ENCODE results near the gene CROCC2.

The CROCC2 gene

DNA sequence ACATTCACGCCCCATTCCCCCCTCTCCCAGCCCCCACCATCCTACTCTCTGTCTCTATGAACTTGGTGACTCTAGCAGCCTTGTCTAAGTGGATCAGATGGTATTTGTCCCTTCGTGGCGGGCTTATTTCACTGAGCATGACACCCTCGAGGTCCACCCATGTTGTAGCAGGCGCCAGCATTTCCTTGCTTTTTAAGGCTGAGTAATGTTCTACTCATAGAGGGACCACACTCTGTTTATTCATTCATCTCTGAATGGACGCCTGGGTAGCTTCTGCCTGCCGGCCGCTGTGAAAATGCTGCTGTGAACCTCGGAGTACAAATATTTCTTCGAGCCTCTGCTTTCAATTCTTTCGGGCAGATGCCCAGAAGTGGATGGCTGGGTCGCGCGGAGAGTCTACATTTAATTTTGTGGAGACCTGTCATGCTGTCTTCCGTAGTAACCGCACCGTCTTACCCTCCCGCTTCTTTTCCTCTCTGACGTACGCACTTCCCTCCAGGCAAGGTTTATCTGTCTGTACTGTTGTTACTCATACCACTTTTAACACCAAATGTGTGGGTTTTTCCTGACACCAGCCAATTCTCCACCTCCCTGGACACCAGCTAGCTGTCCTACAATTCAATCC lies 5.6 kb downstream of the CROCC2 start:
- no peak for DNase-seq

DNA sequence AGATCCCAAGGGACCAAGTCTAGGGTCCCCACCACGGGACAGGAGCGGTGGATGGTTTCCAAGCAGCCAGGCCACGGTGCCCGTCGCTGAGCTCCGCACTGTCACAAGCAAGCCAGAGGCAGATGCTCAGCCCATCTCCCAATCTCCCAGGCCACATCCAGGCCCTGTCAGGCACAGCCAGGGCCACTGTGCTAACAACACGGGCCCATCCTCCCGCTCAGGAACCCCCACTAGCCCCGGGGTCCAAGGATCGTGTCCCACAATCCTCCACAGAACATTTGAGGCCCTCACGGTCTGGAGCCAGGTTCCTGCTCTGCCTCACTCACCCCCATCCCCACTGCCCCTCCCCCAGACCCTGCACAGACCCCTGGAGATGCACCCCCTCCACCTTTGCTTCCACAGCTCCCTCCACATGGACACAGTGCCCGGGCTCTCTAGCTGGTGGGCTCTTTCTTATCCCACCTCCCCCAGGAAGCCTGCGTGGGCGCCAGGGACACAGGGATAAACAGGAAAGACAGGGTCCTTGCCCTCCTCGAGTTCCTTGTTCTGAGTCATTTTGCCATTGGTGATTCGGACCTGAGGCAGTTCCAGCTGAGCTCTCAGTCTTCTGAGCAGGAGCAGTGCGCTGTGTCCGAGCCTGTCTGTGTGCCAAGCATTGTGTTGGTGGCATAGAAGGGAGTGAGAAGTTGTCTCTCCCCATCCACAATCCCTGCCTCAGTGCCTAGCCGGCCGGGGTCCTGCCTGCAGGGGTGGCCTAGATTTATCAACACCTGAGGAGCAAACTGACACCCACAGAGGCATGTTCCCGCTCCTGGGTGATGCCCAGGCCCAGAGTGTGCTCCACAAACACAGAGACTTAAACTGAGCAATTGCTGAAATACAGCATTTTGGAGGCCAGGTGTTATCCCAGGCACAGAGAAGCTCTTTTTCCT lies 7.0 kb downstream of the CROCC2 start:
- no peak for DNase-seq

- no peak for DNase-seq
Observed at GRCh38 chr2:240913810-240914644, 7.9 kb downstream of the CROCC2 start.

- DNase-seq, result no peak
Observed at GRCh38 chr2:240914645-240915525, 8.7 kb downstream of the CROCC2 start.

DNA sequence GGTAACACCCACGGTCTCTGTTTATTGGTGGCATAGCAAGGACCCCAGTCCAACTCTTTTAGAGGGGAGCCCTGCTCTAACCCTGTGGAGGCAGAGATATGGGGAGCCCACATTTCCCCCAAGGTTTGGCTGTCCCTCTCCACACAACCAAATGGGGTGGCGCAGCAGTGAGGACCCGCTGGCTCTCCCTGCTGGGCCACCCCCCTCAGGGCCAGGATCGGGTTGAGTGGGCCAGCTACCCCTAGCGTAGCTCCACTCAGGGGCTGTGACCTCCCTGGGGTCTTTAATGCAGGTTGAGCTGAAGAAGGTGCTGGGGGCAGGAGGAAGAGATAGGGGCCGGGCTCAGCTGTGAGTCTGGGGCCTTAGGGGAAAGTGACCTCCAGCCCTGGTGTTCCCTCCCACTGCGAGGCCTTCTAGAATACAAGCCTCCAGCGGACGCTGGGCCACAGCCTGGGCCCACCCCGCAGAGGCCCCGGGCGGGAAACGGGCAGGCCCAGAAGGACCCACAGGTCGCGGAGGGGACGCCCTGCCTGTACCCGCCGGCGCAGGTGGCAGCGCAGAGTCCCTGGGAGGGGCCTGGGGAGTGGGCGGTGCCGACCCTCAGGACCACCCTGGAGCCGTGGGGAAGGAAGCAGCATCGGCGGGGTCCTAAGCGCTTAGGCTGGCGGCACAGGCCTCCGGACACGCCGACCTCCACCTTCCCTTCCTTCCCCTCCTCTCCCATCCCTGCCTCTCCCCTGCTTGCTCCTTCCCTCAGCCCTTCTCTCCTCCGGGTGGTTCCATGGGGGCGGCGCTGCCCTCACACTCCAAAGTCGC lies 9.6 kb downstream of the CROCC2 start:
- DNase-seq, result no peak

- no peak for DNase-seq
Observed at GRCh38 chr2:240916571-240917008, 10.5 kb downstream of the CROCC2 start.

DNA sequence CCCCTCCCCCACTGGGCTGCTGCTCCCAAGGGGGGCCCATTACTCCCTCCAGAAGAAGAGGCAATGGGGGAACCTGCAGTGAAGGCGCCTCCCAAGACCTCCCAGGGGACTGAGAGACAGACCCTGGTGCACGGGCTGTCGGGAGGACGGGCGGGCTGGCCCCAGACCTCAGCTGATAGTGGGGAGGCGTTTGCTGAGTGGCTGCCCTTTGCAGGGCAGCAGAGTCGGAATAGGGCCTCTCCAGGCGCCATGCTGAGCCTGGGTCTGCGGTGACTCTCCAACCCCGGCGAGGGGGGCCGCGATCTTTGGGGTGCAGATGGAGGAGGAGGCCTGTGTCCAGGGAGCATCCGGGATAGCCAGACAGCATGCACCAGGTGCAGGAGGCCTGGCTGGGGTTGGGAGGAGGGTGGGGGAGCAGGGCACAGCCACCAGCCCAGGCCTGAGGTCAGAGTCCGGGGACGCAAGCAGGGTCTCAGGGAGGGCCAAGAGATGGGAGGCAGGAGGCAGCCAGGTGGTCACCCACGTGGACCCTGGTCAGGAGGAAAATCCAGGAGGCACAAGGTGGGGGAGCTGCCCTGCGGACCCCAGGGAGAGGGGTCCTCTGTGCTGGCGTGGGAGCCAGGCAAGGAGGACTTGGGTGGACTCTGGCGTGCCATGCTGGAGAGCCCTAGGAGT lies 11.0 kb downstream of the CROCC2 start:
- no peak for DNase-seq

DNA sequence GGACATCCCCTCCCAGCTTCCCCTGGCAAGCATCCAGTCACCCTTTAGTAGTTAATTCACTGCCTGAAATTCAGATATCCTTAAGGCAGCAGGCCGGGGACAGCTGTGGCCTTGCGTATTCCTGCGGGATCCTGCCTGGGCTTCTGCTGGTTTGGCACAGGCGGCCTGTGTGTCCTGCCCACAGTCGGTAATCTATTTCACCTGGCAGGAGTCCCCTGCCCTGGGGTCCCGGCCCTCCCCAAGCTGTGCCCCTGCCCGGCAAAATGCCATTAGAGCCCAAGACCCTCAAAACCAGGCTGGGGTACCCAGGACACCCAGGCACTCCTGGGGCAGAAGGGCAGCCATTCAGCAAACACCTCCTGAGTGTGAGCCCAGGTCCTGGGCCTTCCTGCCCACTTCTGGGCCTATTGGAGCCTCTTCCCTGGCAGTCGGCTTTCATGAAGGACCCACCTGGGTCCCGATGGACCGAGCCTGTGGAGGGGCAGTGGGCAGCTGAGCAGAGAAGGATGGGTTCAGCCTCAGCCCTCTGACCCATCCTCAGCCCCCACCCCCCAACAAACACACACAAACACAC lies 11.6 kb downstream of the CROCC2 start:
- no peak for DNase-seq

- no peak for DNase-seq
Observed at GRCh38 chr2:240918258-240919091, 12.3 kb downstream of the CROCC2 start.

DNA sequence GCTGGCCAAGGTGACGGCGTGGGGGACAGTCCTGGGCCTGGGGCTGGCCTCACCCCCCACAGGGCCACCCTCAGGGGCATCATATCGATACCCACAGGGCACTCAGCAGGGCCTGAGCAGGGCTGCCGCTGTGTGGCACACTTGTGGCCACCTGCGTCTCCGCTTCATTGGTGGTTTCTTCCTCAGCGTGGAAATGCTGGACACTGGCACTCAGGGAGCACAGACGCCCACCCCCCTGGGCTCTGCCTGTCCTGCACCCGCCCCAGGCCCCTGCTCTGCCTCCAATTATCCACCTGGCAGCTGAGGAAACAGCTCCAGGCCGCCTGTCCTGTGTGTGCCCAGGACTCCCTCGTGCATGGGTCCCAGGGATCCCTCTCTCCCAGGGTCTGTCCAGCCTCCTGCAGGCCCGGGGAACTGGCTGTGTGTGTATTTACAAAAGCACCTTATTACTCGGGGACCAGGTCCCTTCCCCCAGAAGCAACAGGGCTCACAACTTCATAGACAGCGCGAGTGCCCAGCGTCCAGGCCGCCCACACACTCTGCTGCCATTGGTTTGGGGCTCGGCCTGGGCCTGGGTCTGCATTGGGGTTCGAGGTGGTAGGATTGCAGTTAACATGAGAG lies 13.1 kb downstream of the CROCC2 start:
- DNase-seq, result no peak

DNA sequence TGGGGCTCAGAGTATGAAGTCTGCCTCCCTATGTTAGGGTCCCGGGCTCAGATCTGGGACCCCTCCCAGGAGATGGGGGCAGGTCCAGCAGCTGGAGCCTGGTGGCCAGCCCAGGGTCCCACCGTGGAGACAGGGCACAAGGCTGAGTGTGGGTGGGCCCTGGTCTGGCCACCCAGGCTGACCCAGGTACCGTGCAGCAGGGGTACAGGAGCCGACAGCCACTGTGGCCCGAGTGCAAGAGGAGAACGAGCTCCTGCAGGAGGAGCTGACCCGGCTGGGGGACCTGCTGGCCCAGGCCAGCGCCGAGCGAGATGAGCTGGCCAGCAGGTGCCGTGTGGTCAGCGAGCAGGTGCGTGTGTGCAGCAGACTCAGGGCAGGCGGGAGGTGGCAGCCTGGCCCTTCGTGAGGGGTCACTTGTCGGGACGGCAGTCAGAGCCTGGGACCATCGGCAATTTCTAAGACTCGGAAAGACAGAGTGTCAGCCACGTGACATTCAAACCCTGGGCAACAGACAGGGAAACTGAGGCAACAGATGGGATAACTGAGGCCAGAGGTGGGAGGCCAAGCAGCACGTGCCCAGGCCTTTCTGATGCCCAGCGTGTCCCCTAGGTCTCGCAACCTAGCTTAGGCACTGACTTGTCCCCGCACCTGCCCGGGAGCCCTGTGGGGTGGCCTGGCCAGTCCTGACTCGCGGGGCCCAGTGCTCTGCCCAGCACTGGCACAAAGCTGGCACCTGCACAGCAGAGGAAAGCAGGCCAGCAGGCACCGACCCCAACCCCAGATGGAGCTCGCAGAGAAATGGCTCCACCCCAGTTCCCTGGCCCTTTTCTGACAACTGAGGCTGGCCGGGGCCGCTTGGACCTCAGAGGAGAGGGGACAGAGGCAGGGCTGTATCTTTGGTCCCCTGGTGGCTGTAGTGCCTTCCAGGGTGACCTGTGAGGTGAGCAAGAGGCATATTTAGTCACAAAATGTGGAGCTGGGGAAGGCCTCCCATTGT lies 13.9 kb downstream of the CROCC2 start:
- DNase-seq, result no peak

- DNase-seq, result no peak
Observed at GRCh38 chr2:240920783-240921231, 14.7 kb downstream of the CROCC2 start.

DNA sequence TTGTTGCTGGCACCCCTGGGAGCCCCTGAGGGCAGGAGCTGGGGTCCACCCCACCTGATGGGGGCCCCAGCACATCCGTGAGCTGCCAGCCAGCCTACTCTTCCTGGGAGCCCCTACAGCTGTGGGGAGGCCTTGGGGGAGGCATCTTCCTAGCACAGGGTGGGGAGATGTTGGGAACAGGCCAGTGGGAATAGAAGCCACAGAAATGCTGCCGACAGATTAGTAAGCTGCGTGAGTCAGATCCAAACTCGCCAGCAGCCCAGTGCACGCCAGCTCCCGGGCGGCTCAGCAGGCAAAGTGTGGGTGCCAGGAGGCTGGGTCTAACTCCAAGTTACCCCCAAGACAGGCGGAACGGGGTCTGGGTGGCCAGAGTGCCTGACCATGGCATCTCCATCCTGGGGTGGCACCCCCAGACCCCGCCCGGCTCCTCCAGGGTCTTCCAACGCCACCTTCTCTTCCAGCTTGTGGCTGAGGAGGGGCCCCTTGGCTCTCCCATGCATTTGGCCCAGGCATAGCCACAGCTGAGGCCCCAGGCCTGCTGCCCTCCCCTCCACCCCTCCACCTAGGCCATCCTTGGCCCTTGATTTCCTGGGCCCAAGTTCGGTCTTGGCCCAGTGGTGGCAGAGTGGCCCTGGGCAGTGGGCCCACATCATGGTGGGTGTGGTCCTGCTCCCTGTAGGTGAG lies 15.3 kb downstream of the CROCC2 start:
- DNase-seq, result no peak

DNA sequence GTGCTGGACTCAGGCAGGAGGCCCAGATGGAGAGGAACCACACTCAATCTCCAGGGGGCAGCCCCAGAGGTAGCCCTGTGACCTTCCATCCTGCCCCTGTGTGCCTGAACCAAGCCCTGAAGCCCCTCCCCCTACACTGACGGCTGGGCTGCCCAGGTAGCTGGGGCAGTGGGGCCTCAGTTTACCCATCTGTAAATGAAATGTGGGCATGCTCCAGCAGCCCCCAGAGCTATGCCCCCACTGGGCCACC lies 15.8 kb downstream of the CROCC2 start:
- no peak for DNase-seq

DNA sequence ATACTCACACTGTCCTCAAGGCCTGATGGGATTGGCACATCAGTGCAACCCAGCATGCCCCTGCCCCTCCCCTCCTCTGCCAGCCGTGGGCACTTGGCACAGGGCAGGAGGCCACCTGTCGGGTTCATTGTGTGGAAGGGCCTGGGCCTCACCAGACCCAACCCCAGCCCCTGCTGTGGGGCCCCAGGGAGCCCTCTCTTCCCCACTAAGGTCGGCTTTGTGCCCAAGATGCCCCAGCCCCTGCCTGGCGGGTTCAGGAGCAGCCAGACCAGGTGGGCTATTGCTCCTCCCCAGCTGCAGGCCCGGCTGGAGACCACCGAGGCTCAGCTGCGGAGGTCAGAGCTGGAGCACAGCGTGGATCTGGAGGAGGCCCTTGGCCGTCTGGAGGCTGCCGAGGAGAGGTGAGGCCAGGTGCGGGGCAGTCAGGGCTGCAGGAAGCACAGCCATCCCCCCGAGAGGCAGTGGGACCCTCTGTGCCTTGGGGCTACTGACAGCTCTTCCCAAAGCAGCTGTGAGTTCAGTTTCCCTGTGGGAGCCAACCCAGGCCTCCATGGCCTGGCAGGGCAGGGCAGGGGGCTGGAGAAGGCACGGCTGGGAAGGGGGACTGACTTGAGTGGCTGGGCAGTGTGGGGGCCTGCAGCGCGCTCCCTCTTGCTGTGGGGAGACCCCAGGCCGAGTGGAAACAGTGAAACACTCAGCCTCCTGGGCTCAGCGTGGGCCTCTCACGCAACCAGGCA lies 16.3 kb downstream of the CROCC2 start:
- DNase-seq, result no peak

GRCh38 chr2:240922982-240923537 lies 16.9 kb downstream of the CROCC2 start:
- no peak for DNase-seq

All from NCI-H187 (cell line).